Liver (tissue), 3 donors: Measurements from ENCODE around the gene FEZ2.
"Not testable (repeated sequence)": the region's sequence is repeated elsewhere in the genome, so short reads cannot be mapped to it uniquely, and the experiment has no call there.

Experiments
- ATF3 ChIP-seq: IDR thresholded peaks from 2 replicates; pipeline ENCODE4 v1.6.1; 2016; ENCODE audit warnings: antibody characterized with exemption
- CTCF ChIP-seq: fragments of 150-350 bp; IDR thresholded peaks from 2 replicates; pipeline ENCODE4 v1.5.1; 2017; ENCODE audit warnings: improper control_type of control experiment, low read depth, low read length; ENCODE audit not compliant: missing input control
- GABPA ChIP-seq, 2 donors: IDR thresholded peaks in 1 of 2; conservative IDR thresholded peaks in 1 of 2; 2 replicates each; pipeline ENCODE4 v1.6.1; 2016; ENCODE audit warnings: antibody characterized with exemption in 2 of 2, mild to moderate bottlenecking in 1 of 2, moderate library complexity in 1 of 2
- JUND ChIP-seq, 2 donors: IDR thresholded peaks; 2 replicates each; pipeline ENCODE4 v1.6.1; 2016; ENCODE audit warnings: antibody characterized with exemption in 2 of 2
- MAX ChIP-seq: IDR thresholded peaks from 2 replicates; pipeline ENCODE4 v1.6.1; 2016; ENCODE audit warnings: antibody characterized with exemption
- NR2F2 ChIP-seq: IDR thresholded peaks from 2 replicates; pipeline ENCODE4 v1.6.1; 2016; ENCODE audit warnings: antibody characterized with exemption
- RAD21 ChIP-seq, 2 donors: IDR thresholded peaks; 2 replicates each; pipeline ENCODE4 v1.6.1; 2016; ENCODE audit warnings: antibody characterized with exemption in 2 of 2, mild to moderate bottlenecking in 2 of 2
- RXRA ChIP-seq, 2 donors: IDR thresholded peaks; 2 replicates each; pipeline ENCODE4 v1.6.1; 2017 to 2018; ENCODE audit warnings: antibody characterized with exemption in 2 of 2, mild to moderate bottlenecking in 1 of 2
- SP1 ChIP-seq: IDR thresholded peaks from 2 replicates; pipeline ENCODE4 v1.6.1; 2018; ENCODE audit warnings: antibody characterized with exemption, mild to moderate bottlenecking
- TAF1 ChIP-seq: conservative IDR thresholded peaks from 2 replicates; pipeline ENCODE4 v1.6.1; 2016; ENCODE audit warnings: antibody characterized with exemption, mild to moderate bottlenecking
- ZBTB33 ChIP-seq: IDR thresholded peaks from 2 replicates; pipeline ENCODE4 v1.6.1; 2016; ENCODE audit warnings: antibody characterized with exemption
- donor health status: healthy.
- donor health status: healthy.

GRCh38 chr2:36603629-36604028 is 5.7 kb upstream of the FEZ2 start:
- TF ChIP-seq MAX; CTCF; JUND (IDR thresholded peaks at IDR 0.05); GABPA (IDR thresholded peaks at IDR 0.05 in 1 of 2, conservative IDR thresholded peaks at IDR 0.05 in 1 of 2); TAF1; ZBTB33; ATF3; RAD21 (IDR thresholded peaks at IDR 0.05); NR2F2; SP1; RXRA (IDR thresholded peaks at IDR 0.05): not testable (repeated sequence)
